HG03354 (cell line): ENCODE measurements around the gene ZHX3.
A peak's percentile ranks its signal among the peaks of the same experiment; 100 is the strongest.

ENCODE experiments used
- ATAC-seq: cut with Tn5 transposase; IDR thresholded peaks from one replicate; pipeline ENCODE4 v1.9.1; 2021; ENCODE audit warnings: mild to moderate bottlenecking; ENCODE audit not compliant: unreplicated experiment, poor library complexity, severe bottlenecking

ZHX3 gene

GRCh38 chr20:41304424-41305079 is 13.0 kb downstream of the ZHX3 start:
- ATAC-seq: no peak

GRCh38 chr20:41304002-41304401 is 13.5 kb downstream of the ZHX3 start:
- ATAC-seq: no peak

GRCh38 chr20:41300886-41301285 is 16.6 kb downstream of the ZHX3 start:
- no peak for ATAC-seq

- no peak for ATAC-seq
These were observed 17.1 kb downstream of the ZHX3 start for GRCh38 chr20:41300383-41300782.

GRCh38 chr20:41299899-41300298 is 17.6 kb downstream of the ZHX3 start:
- ATAC-seq: no peak

GRCh38 chr20:41293269-41294037 is 24.1 kb downstream of the ZHX3 start:
- no peak for ATAC-seq

- no peak for ATAC-seq
These were observed 26.6 kb downstream of the ZHX3 start for GRCh38 chr20:41290804-41291389.

- no peak for ATAC-seq
These were observed 30.2 kb downstream of the ZHX3 start for GRCh38 chr20:41287327-41287726.

- ATAC-seq: no peak
These were observed 31.2 kb downstream of the ZHX3 start for GRCh38 chr20:41286240-41286851.

GRCh38 chr20:41279546-41280225 is 37.8 kb downstream of the ZHX3 start:
- ATAC-seq: peak; percentile 49

GRCh38 chr20:41278936-41279335 is 38.6 kb downstream of the ZHX3 start:
- ATAC-seq: no peak

GRCh38 chr20:41277049-41277448 is 40.5 kb downstream of the ZHX3 start:
- no peak for ATAC-seq

GRCh38 chr20:41276317-41276751 is 41.2 kb downstream of the ZHX3 start:
- no peak for ATAC-seq

GRCh38 chr20:41275301-41275731 is 42.2 kb downstream of the ZHX3 start:
- no peak for ATAC-seq

GRCh38 chr20:41274152-41274551 is 43.4 kb downstream of the ZHX3 start:
- ATAC-seq: no peak

GRCh38 chr20:41273445-41273844 is 44.1 kb downstream of the ZHX3 start:
- no peak for ATAC-seq

GRCh38 chr20:41272339-41272738 is 45.2 kb downstream of the ZHX3 start:
- no peak for ATAC-seq

- ATAC-seq: no peak
These were observed 48.4 kb downstream of the ZHX3 start for GRCh38 chr20:41268917-41269652.

GRCh38 chr20:41268402-41268801 is 49.1 kb downstream of the ZHX3 start:
- no peak for ATAC-seq
